HepG2 (cell line): ENCODE data around the gene PURB. TPM values are rescaled to one million over a fixed set of nuclear protein-coding genes. Genes with fewer than 3 reads are reported as not detected.

Source experiments
- ATRX ChIP-seq: sonication (generic); formaldehyde crosslinking; IDR thresholded peaks from 2 replicates; pipeline ENCODE4 v1.4.0; 2020; ENCODE audit warnings: missing genetic modification reagents, borderline replicate concordance
- CEBPG ChIP-seq: IDR thresholded peaks from 2 replicates; pipeline ENCODE4 v1.6.1; 2016
- ISL2 ChIP-seq: sonication (generic); formaldehyde crosslinking; IDR thresholded peaks from 2 replicates; pipeline ENCODE4 v1.5.0; 2020; ENCODE audit warnings: missing genetic modification reagents
- PHB2 ChIP-seq: fragments of 450-650 bp; IDR thresholded peaks from 2 replicates; pipeline ENCODE4 v1.6.1; 2018; ENCODE audit not compliant: partially characterized antibody
- REL ChIP-seq: sonication (generic); formaldehyde crosslinking; conservative IDR thresholded peaks from 2 replicates; pipeline ENCODE4 v1.8.0; 2022; ENCODE audit warnings: mild to moderate bottlenecking, missing genetic modification reagents, moderate library complexity
- TEAD2 ChIP-seq: sonication (generic); formaldehyde crosslinking; IDR thresholded peaks from 2 replicates; pipeline ENCODE4 v1.9.0; 2021; ENCODE audit warnings: missing genetic modification reagents
- YY1 ChIP-seq: IDR thresholded peaks from 2 replicates; pipeline ENCODE4 v1.6.1; 2011; ENCODE audit warnings: low read length, low read depth, moderate library complexity, mild to moderate bottlenecking; ENCODE audit not compliant: insufficient read depth, insufficient replicate concordance
- ZMYM3 ChIP-seq: sonication (generic); formaldehyde crosslinking; IDR thresholded peaks from 2 replicates; pipeline ENCODE4 v1.5.1; 2020; ENCODE audit warnings: mild to moderate bottlenecking, missing genetic modification reagents
- ZNF672 ChIP-seq: sonication (generic); formaldehyde crosslinking; IDR thresholded peaks from 2 replicates; pipeline ENCODE4 v1.8.1; 2022; ENCODE audit warnings: missing genetic modification reagents
- ZNF746 ChIP-seq: sonication (generic); formaldehyde crosslinking; IDR thresholded peaks from 2 replicates; pipeline ENCODE4 v1.8.0; 2022; ENCODE audit warnings: mild to moderate bottlenecking, missing genetic modification reagents
- polyA plus RNA-seq, 8 experiments: library from polyadenylated mRNA; depleted of rRNA in 3 of 8; stranded (reverse) in 7 of 8; unstranded in 1 of 8; fragments of >200 nt; fragmentation: Illumina TruSeq in 4 of 8; extraction: Trizol in 4 of 8; gene quantifications; 2 replicates each; pipeline versions ENCODE4 v1.2.1 to v1.2.3, GENCODE V29; 2011 to 2016; ENCODE audit warnings: low read depth in 4 of 8, missing spikeins in 1 of 8, mixed read lengths in 1 of 8; ENCODE audit not compliant: insufficient read depth in 1 of 8
- total RNA-seq, 5 experiments: library from RNA; depleted of rRNA; stranded (reverse); fragments of >200 nt; fragmentation: Illumina TruSeq; extraction: Trizol; gene quantifications; 2 replicates each; pipeline ENCODE4 v1.2.3, GENCODE V29; 2016; ENCODE audit warnings: low read depth in 1 of 5
- TF ChIP-seq, protein P1 (sequence below): sonication (generic); formaldehyde crosslinking; IDR thresholded peaks from 2 replicates; pipeline ENCODE4 v1.9.0; 2021; ENCODE audit warnings: mild to moderate bottlenecking, missing genetic modification reagents
- TF ChIP-seq, protein P2 (sequence below): sonication (generic); formaldehyde crosslinking; IDR thresholded peaks from 2 replicates; pipeline ENCODE4 v1.8.0; 2022; ENCODE audit warnings: mild to moderate bottlenecking, missing genetic modification reagents, moderate library complexity
- TF ChIP-seq, protein P3 (sequence below): sonication (generic); formaldehyde crosslinking; IDR thresholded peaks from 2 replicates; pipeline ENCODE4 v1.8.0; 2022; ENCODE audit warnings: mild to moderate bottlenecking, missing genetic modification reagents
- TF ChIP-seq, protein P4 (sequence below), 2 experiments: sonication (generic) in 1 of 2; formaldehyde crosslinking in 1 of 2; IDR thresholded peaks; 2 replicates each; pipeline versions ENCODE4 v1.5.1 to v1.6.1; 2011 to 2020; ENCODE audit warnings: borderline replicate concordance in 1 of 2, low read depth in 1 of 2, low read length in 1 of 2, mild to moderate bottlenecking in 1 of 2, missing genetic modification reagents in 1 of 2, moderate library complexity in 1 of 2
- TF ChIP-seq, protein P5 (sequence below): sonication (generic); formaldehyde crosslinking; IDR thresholded peaks from 2 replicates; pipeline ENCODE4 v1.4.0; 2020; ENCODE audit warnings: missing genetic modification reagents

PURB gene
- total and polyA plus RNA-seq, 2 of the 13 experiments (the other 11 are each of a cell fraction or from before 2014, with no cell fraction given) = 2.3 to 4.3 TPM

DNA sequence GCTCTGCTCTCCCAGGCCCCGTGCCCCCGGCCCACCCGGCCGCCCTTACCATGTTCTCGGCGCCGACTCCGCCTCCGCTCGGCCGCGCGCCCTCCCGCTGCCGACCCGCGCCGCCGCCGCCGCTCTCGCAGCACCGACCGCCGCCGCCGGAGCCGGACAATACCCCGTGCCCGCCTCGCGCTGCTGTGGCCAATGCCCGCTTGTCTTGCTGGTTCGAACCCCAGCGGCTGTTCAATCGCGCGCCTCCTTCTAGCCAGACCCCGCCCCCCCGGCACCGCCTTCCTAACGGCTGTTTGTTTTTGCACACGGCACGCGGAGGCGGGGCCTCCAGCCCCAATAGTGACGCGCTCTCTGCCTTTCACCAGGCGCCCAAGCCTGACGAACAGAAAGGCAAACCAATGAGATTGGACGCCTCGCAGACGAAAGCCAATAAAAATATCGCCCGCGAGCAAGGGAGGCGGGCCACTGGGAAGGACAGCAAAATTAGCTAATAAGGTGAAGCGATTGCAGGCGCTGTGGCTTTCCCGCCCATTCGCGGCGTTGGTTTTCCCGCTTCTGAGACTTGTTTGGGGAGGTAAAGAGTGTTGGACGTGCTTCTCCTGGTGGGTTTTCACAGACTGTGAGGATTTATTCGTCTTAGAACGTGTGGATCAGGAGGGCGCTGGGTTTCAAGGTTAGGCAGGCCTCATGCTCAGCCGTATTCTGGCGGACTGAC, 37.3 kb downstream of the PURB start, which contains the start of gene H2AZ2 (continued):
- TF ChIP-seq ZNF672 (CRISPR knock-in tag) = no peak
- TF ChIP-seq ZNF746 (CRISPR knock-in tag) = no peak; the same call in none of the 2 replicates
- TF ChIP-seq YY1 = peak; percentile 7
- no peak for TF ChIP-seq PHB2
- TF ChIP-seq, protein P1, sequence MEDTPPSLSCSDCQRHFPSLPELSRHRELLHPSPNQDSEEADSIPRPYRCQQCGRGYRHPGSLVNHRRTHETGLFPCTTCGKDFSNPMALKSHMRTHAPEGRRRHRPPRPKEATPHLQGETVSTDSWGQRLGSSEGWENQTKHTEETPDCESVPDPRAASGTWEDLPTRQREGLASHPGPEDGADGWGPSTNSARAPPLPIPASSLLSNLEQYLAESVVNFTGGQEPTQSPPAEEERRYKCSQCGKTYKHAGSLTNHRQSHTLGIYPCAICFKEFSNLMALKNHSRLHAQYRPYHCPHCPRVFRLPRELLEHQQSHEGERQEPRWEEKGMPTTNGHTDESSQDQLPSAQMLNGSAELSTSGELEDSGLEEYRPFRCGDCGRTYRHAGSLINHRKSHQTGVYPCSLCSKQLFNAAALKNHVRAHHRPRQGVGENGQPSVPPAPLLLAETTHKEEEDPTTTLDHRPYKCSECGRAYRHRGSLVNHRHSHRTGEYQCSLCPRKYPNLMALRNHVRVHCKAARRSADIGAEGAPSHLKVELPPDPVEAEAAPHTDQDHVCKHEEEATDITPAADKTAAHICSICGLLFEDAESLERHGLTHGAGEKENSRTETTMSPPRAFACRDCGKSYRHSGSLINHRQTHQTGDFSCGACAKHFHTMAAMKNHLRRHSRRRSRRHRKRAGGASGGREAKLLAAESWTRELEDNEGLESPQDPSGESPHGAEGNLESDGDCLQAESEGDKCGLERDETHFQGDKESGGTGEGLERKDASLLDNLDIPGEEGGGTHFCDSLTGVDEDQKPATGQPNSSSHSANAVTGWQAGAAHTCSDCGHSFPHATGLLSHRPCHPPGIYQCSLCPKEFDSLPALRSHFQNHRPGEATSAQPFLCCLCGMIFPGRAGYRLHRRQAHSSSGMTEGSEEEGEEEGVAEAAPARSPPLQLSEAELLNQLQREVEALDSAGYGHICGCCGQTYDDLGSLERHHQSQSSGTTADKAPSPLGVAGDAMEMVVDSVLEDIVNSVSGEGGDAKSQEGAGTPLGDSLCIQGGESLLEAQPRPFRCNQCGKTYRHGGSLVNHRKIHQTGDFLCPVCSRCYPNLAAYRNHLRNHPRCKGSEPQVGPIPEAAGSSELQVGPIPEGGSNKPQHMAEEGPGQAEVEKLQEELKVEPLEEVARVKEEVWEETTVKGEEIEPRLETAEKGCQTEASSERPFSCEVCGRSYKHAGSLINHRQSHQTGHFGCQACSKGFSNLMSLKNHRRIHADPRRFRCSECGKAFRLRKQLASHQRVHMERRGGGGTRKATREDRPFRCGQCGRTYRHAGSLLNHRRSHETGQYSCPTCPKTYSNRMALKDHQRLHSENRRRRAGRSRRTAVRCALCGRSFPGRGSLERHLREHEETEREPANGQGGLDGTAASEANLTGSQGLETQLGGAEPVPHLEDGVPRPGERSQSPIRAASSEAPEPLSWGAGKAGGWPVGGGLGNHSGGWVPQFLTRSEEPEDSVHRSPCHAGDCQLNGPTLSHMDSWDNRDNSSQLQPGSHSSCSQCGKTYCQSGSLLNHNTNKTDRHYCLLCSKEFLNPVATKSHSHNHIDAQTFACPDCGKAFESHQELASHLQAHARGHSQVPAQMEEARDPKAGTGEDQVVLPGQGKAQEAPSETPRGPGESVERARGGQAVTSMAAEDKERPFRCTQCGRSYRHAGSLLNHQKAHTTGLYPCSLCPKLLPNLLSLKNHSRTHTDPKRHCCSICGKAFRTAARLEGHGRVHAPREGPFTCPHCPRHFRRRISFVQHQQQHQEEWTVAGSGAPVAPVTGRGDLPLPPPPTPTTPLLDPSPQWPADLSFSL = no peak
- TF ChIP-seq, protein P2, sequence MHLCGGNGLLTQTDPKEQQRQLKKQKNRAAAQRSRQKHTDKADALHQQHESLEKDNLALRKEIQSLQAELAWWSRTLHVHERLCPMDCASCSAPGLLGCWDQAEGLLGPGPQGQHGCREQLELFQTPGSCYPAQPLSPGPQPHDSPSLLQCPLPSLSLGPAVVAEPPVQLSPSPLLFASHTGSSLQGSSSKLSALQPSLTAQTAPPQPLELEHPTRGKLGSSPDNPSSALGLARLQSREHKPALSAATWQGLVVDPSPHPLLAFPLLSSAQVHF (CRISPR knock-in tag) = no peak
- TF ChIP-seq CEBPG (CRISPR knock-in tag) = peak; percentile 78
- TF ChIP-seq REL (CRISPR knock-in tag) = 0 out of 2 replicates have a peak, but pooled peaks have one; percentile 38
- no peak for TF ChIP-seq ATRX
- TF ChIP-seq, protein P3, sequence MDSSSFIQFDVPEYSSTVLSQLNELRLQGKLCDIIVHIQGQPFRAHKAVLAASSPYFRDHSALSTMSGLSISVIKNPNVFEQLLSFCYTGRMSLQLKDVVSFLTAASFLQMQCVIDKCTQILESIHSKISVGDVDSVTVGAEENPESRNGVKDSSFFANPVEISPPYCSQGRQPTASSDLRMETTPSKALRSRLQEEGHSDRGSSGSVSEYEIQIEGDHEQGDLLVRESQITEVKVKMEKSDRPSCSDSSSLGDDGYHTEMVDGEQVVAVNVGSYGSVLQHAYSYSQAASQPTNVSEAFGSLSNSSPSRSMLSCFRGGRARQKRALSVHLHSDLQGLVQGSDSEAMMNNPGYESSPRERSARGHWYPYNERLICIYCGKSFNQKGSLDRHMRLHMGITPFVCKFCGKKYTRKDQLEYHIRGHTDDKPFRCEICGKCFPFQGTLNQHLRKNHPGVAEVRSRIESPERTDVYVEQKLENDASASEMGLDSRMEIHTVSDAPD = no peak
- TF ChIP-seq ZMYM3 (CRISPR knock-in tag) = no peak
- TF ChIP-seq, protein P4, sequence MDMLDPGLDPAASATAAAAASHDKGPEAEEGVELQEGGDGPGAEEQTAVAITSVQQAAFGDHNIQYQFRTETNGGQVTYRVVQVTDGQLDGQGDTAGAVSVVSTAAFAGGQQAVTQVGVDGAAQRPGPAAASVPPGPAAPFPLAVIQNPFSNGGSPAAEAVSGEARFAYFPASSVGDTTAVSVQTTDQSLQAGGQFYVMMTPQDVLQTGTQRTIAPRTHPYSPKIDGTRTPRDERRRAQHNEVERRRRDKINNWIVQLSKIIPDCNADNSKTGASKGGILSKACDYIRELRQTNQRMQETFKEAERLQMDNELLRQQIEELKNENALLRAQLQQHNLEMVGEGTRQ (IDR thresholded peaks at IDR 0.05; ENCODE audit: low read depth, low read length) = no peak
- TF ChIP-seq, protein P4 (CRISPR knock-in tag; IDR thresholded peaks at IDR 0.05; ENCODE audit: borderline replicate concordance) = 0 out of 2 replicates have a peak, but pooled peaks have one; percentile 55
- TF ChIP-seq TEAD2 (CRISPR knock-in tag) = no peak
- 0 out of 2 replicates have a peak, but pooled peaks have one; percentile 44 for TF ChIP-seq ISL2 (CRISPR knock-in tag)
- TF ChIP-seq, protein P5, sequence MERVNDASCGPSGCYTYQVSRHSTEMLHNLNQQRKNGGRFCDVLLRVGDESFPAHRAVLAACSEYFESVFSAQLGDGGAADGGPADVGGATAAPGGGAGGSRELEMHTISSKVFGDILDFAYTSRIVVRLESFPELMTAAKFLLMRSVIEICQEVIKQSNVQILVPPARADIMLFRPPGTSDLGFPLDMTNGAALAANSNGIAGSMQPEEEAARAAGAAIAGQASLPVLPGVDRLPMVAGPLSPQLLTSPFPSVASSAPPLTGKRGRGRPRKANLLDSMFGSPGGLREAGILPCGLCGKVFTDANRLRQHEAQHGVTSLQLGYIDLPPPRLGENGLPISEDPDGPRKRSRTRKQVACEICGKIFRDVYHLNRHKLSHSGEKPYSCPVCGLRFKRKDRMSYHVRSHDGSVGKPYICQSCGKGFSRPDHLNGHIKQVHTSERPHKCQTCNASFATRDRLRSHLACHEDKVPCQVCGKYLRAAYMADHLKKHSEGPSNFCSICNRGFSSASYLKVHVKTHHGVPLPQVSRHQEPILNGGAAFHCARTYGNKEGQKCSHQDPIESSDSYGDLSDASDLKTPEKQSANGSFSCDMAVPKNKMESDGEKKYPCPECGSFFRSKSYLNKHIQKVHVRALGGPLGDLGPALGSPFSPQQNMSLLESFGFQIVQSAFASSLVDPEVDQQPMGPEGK (CRISPR knock-in tag) = no peak; the same call in none of the 2 replicates
